ENCODE results near the gene SAMD4A.

The SAMD4A gene

GRCh38 chr14:54547583-54547982, 19.3 kb upstream of the SAMD4A start:
- no peak overlapping the region for H3K27ac Mint-ChIP-seq
- H3K4me1 Mint-ChIP-seq: no peaks in the 10 kb centered on the region
- no peaks in the 10 kb centered on the region for H3K27me3 Mint-ChIP-seq (ENCODE audit: low read depth)
- H3K36me3 Mint-ChIP-seq (ENCODE audit: low read depth): no peaks in the 10 kb centered on the region
- TF ChIP-seq CTCF (IDR thresholded peaks at IDR 0.05; ENCODE audit: unreplicated experiment in 3 of 3): no peak
- H3K9me3 Mint-ChIP-seq: peaks cover 4% of the 10 kb centered on the region
- H3K4me3 Mint-ChIP-seq: no peak overlapping the region

- H3K9me3 Mint-ChIP-seq: no peaks in the 10 kb centered on the region
- no peaks in the 10 kb centered on the region for H3K4me1 Mint-ChIP-seq
- no peak for TF ChIP-seq CTCF (IDR thresholded peaks at IDR 0.05; ENCODE audit: unreplicated experiment in 3 of 3)
- H3K27ac Mint-ChIP-seq: no peak overlapping the region
- H3K4me3 Mint-ChIP-seq: no peak overlapping the region
- H3K27me3 Mint-ChIP-seq (ENCODE audit: low read depth): no peaks in the 10 kb centered on the region
- no peaks in the 10 kb centered on the region for H3K36me3 Mint-ChIP-seq (ENCODE audit: low read depth)
Measured at GRCh38 chr14:54548491-54548890, 18.4 kb upstream of the SAMD4A start.

GRCh38 chr14:54549862-54550261, 17.1 kb upstream of the SAMD4A start:
- peaks cover 4% of the 10 kb centered on the region for H3K27me3 Mint-ChIP-seq (ENCODE audit: low read depth)
- TF ChIP-seq CTCF (IDR thresholded peaks at IDR 0.05; ENCODE audit: unreplicated experiment in 3 of 3): no peak

GRCh38 chr14:54550514-54550913, 16.4 kb upstream of the SAMD4A start:
- H3K4me1 Mint-ChIP-seq: no peaks in the 10 kb centered on the region
- H3K27me3 Mint-ChIP-seq (ENCODE audit: low read depth): peaks cover 4% of the 10 kb centered on the region
- no peaks in the 10 kb centered on the region for H3K9me3 Mint-ChIP-seq
- H3K36me3 Mint-ChIP-seq (ENCODE audit: low read depth): no peaks in the 10 kb centered on the region
- H3K27ac Mint-ChIP-seq: no peak overlapping the region
- H3K4me3 Mint-ChIP-seq: no peak overlapping the region
- no peak for TF ChIP-seq CTCF (IDR thresholded peaks at IDR 0.05; ENCODE audit: unreplicated experiment in 3 of 3)

More at GRCh38 chr14:54549862-54550261, 17.1 kb upstream of the SAMD4A start:
- Mint-ChIP-seq H3K36me3 (ENCODE audit: low read depth) (no peaks in the 10 kb centered on the region), H3K9me3 (no peaks in the 10 kb centered on the region), H3K4me1 (no peaks in the 10 kb centered on the region), H3K27ac (no peak overlapping the region), H3K4me3 (no peak overlapping the region)

- no peak overlapping the region for H3K27ac Mint-ChIP-seq
- H3K9me3 Mint-ChIP-seq: no peaks in the 10 kb centered on the region
- H3K36me3 Mint-ChIP-seq (ENCODE audit: low read depth): no peaks in the 10 kb centered on the region
- TF ChIP-seq CTCF (IDR thresholded peaks at IDR 0.05; ENCODE audit: unreplicated experiment in 3 of 3): no peak
- H3K4me3 Mint-ChIP-seq: no peak overlapping the region
- H3K27me3 Mint-ChIP-seq (ENCODE audit: low read depth): peaks cover 14% of the 10 kb centered on the region
- no peaks in the 10 kb centered on the region for H3K4me1 Mint-ChIP-seq
Measured at GRCh38 chr14:54554401-54554800, 12.5 kb upstream of the SAMD4A start.

- no peaks in the 10 kb centered on the region for H3K4me1 Mint-ChIP-seq
- no peak overlapping the region for H3K4me3 Mint-ChIP-seq
- no peaks in the 10 kb centered on the region for H3K36me3 Mint-ChIP-seq (ENCODE audit: low read depth)
- no peak overlapping the region for H3K27ac Mint-ChIP-seq
- H3K9me3 Mint-ChIP-seq: no peaks in the 10 kb centered on the region
- TF ChIP-seq CTCF (IDR thresholded peaks at IDR 0.05; ENCODE audit: unreplicated experiment in 3 of 3): no peak
- H3K27me3 Mint-ChIP-seq (ENCODE audit: low read depth): peaks cover 14% of the 10 kb centered on the region
Measured at GRCh38 chr14:54555651-54556050, 11.3 kb upstream of the SAMD4A start.
